ENCODE data around the gene BRMS1L. TPM values are rescaled to one million over a fixed set of nuclear protein-coding genes. Genes with fewer than 3 reads are reported as not detected.

Gene BRMS1L
- total RNA-seq, 6 experiments from 2014 or later, result 7.1 to 10.1 (median 8.4) TPM

DNA sequence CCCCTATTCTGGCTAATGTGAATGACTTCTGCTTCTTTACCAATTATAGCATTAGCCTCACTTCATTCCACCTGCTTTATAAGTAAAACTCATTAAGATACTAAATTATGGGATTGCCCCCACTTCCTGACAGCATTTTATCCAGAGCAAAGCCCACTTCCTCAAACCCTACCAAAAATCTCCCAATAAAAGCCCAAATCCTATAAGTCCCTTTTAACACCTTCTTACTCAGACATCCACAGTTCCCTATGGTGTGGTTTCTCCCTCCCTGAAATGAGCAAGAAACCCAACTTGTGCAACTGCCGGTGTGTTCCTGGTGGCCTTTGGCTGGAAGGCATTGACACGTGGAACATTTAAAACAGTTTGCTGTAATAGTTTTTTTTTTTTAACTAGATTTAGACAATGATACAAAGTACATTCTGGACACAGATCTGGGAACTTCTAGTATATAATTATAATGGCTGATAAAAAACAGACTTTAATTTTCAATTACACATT lies 53.1 kb downstream of the BRMS1L start:
- no peaks in the 10 kb centered on the region for H3K27me3 Mint-ChIP-seq (ENCODE audit: insufficient read depth)
- H3K27ac Mint-ChIP-seq, result peak overlapping the region; percentile 70
- H3K9me3 Mint-ChIP-seq, result no peaks in the 10 kb centered on the region
- H3K4me3 Mint-ChIP-seq, result peak overlapping the region; percentile 64
- TF ChIP-seq, protein P1, sequence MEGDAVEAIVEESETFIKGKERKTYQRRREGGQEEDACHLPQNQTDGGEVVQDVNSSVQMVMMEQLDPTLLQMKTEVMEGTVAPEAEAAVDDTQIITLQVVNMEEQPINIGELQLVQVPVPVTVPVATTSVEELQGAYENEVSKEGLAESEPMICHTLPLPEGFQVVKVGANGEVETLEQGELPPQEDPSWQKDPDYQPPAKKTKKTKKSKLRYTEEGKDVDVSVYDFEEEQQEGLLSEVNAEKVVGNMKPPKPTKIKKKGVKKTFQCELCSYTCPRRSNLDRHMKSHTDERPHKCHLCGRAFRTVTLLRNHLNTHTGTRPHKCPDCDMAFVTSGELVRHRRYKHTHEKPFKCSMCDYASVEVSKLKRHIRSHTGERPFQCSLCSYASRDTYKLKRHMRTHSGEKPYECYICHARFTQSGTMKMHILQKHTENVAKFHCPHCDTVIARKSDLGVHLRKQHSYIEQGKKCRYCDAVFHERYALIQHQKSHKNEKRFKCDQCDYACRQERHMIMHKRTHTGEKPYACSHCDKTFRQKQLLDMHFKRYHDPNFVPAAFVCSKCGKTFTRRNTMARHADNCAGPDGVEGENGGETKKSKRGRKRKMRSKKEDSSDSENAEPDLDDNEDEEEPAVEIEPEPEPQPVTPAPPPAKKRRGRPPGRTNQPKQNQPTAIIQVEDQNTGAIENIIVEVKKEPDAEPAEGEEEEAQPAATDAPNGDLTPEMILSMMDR (IDR thresholded peaks at IDR 0.05), result no peak
- no peaks in the 10 kb centered on the region for H3K36me3 Mint-ChIP-seq (ENCODE audit: low read depth)
- DNase-seq, result peak; percentile 10
- peaks cover 27% of the 10 kb centered on the region for H3K4me1 Mint-ChIP-seq (ENCODE audit: low read depth)

DNA sequence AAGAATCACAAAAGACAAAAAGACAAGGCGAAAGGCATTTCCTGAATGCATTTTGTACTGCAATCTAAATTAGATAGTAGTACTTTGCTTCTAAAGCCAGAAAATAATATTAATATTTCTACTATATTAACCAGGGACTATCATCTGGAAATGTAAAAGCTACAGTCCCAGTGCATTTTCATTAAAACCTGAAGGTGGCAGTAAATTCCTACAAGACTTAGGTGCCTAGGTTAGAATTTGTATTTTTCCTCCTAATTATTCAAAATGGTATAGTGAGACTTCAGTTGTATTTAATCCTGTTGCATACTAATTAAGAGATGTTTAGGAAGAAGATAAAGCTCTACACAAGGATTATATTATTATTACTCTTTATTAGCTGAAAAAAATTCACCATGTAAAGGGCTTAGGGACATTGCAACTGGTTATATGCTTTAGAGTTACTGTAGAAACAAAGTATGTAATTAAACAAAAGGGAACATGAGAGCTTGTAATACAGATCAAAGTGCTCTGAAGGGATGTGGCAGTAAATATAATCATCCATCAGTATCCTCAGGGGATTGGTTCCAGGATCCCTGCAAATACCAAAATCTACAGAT lies 53.6 kb downstream of the BRMS1L start:
- TF ChIP-seq, protein P1 (IDR thresholded peaks at IDR 0.05), result peak; percentile 74
- H3K4me1 Mint-ChIP-seq (ENCODE audit: low read depth), result peaks cover 27% of the 10 kb centered on the region
- H3K36me3 Mint-ChIP-seq (ENCODE audit: low read depth), result no peaks in the 10 kb centered on the region
- no peak for DNase-seq
- H3K9me3 Mint-ChIP-seq, result no peaks in the 10 kb centered on the region
- no peaks in the 10 kb centered on the region for H3K27me3 Mint-ChIP-seq (ENCODE audit: insufficient read depth)
- no peak overlapping the region for H3K4me3 Mint-ChIP-seq
- peak overlapping the region; percentile 70; the same call in 1 of the 2 replicates for H3K27ac Mint-ChIP-seq

DNA sequence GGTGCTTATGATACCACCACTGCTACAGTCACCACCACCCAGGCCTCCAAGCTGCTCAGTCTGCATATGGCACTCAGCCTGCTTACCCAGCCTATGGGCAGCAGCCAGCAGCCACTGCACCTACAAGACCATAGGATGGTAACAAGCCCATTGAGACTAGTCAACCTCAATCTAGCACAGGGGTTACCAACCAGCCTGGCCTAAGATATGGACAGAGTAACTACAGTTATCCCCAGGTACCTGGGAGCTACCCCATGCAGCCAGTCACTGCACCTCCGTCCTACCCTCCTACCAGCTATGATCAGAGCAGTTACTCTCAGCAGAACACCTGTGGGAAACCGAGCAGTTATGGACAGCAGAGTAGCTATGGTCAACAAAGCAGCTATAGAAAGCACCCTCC lies 55.1 kb downstream of the BRMS1L start:
- TF ChIP-seq, protein P1 (IDR thresholded peaks at IDR 0.05), result no peak
- no peak for DNase-seq

DNA sequence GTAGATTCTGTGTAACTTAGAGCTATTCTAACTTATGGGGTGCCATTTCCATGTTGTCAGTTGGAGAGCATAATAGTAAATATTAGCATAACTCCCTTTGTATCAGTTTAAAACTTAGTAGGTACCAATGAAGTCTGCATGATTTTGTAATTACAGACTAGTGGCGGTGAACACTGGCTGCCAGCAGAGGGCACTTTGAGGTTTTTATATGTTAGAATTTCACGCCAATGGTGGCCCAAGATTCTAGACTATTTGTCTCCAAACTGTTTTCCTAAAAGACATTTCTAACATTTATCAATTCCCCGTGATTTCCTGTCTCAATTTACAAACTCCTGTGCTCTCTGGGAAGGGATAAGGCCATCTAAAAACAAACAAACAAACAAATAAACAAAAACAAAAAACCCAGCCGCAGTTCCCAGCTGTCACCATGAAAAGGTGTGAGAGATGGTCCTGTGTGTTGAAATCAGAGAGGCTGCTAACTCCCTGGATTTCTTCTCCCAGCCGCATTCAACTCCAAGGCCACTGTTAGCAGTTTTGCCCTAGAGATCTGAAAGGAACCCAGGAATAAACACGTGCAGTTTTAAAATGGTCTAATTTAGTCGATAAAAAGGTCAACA lies 57.6 kb downstream of the BRMS1L start:
- Mint-ChIP-seq H3K4me1 (ENCODE audit: low read depth) (peaks cover 10% of the 10 kb centered on the region), H3K27me3 (ENCODE audit: insufficient read depth) (no peaks in the 10 kb centered on the region; the same call in 1 of the 2 replicates), H3K27ac (no peak overlapping the region), H3K9me3 (no peaks in the 10 kb centered on the region), H3K36me3 (ENCODE audit: low read depth) (no peaks in the 10 kb centered on the region), H3K4me3 (no peak overlapping the region)
- TF ChIP-seq, protein P1 (IDR thresholded peaks at IDR 0.05), result peak; percentile 81
- peak; percentile 9 for DNase-seq

More for the DNA sequence above, 55.1 kb downstream of the BRMS1L start:
- Mint-ChIP-seq H3K9me3 (no peaks in the 10 kb centered on the region), H3K4me1 (ENCODE audit: low read depth) (peaks cover 27% of the 10 kb centered on the region), H3K4me3 (no peak overlapping the region), H3K27ac (no peak overlapping the region), H3K36me3 (ENCODE audit: low read depth) (no peaks in the 10 kb centered on the region), H3K27me3 (ENCODE audit: insufficient read depth) (no peaks in the 10 kb centered on the region)

DNA sequence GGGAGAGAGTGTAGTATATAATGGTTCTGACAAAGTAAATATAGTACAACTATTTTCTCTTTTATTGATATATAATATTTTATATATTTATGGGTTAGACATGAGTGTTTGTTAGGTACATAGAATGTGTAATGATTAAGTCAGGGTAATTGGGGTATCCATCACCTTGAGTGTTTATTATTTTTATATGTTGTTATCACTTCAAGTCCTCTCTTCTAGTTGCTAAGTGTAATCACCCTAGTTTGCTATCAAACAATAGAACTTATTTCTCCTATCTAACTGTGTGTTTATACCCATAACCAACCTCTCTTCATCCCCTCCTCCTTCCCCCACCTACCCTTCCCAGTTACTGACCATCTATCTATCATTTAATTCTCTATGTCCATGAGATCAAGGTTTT lies 64.2 kb downstream of the BRMS1L start:
- Mint-ChIP-seq H3K27ac (no peak overlapping the region), H3K36me3 (ENCODE audit: low read depth) (no peaks in the 10 kb centered on the region), H3K4me1 (ENCODE audit: low read depth) (no peaks in the 10 kb centered on the region), H3K27me3 (ENCODE audit: insufficient read depth) (no peaks in the 10 kb centered on the region; the same call in 1 of the 2 replicates), H3K9me3 (no peaks in the 10 kb centered on the region), H3K4me3 (no peak overlapping the region)
- no peak for DNase-seq
- TF ChIP-seq, protein P1 (IDR thresholded peaks at IDR 0.05), result no peak

Measured in HFFc6 (cell line).